ENCODE measurements around the gene KHDC1. TPM values are rescaled to one million over a fixed set of nuclear protein-coding genes. Genes with fewer than 3 reads are reported as not detected.

Gene KHDC1
- polyA plus RNA-seq, 1 donor from 2014 or later = 1.5 TPM

GRCh38 chr6:73248192-73248903 is 14.6 kb downstream of the KHDC1 start:
- no peaks in the 10 kb centered on the region for H4K20me1 ChIP-seq (ENCODE audit: insufficient read depth)
- H3F3A ChIP-seq (ENCODE audit: insufficient read depth, low read length, poor library complexity, severe bottlenecking) = no peaks in the 10 kb centered on the region

GRCh38 chr6:73242001-73242400 is 21.0 kb downstream of the KHDC1 start:
- Histone ChIP-seq H3K4me2 (ENCODE audit: low read length) (no peak overlapping the region), H2AFZ (ENCODE audit: low read depth, low read length) (no peak overlapping the region), H3K4me3 (ENCODE audit: low read length) (no peak overlapping the region), H3K27me3 (ENCODE audit: insufficient read depth, low read depth, low read length) (no peaks in the 10 kb centered on the region), H3K79me2 (replicated peaks; ENCODE audit: insufficient read depth, low read length) (no peaks in the 10 kb centered on the region), H4K20me1 (ENCODE audit: insufficient read depth) (no peaks in the 10 kb centered on the region), H3F3A (ENCODE audit: insufficient read depth, low read length, poor library complexity, severe bottlenecking) (no peaks in the 10 kb centered on the region), H3K9me3 (ENCODE audit: low read length) (no peaks in the 10 kb centered on the region), H3K9ac (ENCODE audit: low read length) (no peak overlapping the region), H3K36me3 (ENCODE audit: insufficient read depth, low read length) (no peaks in the 10 kb centered on the region), H3K9me2 (ENCODE audit: insufficient read depth, low read length) (no peaks in the 10 kb centered on the region), H3K27ac (ENCODE audit: low read length) (no peak overlapping the region)
- TF ChIP-seq SMC3 (conservative IDR thresholded peaks at IDR 0.05; ENCODE audit: poor library complexity) (no peak), TAF1 (IDR thresholded peaks at IDR 0.05; ENCODE audit: low read depth) (no peak)
- TF ChIP-seq, protein P1, sequence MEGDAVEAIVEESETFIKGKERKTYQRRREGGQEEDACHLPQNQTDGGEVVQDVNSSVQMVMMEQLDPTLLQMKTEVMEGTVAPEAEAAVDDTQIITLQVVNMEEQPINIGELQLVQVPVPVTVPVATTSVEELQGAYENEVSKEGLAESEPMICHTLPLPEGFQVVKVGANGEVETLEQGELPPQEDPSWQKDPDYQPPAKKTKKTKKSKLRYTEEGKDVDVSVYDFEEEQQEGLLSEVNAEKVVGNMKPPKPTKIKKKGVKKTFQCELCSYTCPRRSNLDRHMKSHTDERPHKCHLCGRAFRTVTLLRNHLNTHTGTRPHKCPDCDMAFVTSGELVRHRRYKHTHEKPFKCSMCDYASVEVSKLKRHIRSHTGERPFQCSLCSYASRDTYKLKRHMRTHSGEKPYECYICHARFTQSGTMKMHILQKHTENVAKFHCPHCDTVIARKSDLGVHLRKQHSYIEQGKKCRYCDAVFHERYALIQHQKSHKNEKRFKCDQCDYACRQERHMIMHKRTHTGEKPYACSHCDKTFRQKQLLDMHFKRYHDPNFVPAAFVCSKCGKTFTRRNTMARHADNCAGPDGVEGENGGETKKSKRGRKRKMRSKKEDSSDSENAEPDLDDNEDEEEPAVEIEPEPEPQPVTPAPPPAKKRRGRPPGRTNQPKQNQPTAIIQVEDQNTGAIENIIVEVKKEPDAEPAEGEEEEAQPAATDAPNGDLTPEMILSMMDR (IDR thresholded peaks at IDR 0.05; ENCODE audit: poor library complexity, severe bottlenecking) = no peak

More at GRCh38 chr6:73248192-73248903, 14.6 kb downstream of the KHDC1 start:
- TF ChIP-seq TAF1 (IDR thresholded peaks at IDR 0.05; ENCODE audit: low read depth) = no peak
- no peak overlapping the region for H3K4me2 ChIP-seq (ENCODE audit: low read length)
- H3K9ac ChIP-seq (ENCODE audit: low read length) = no peak overlapping the region
- no peaks in the 10 kb centered on the region for H3K27me3 ChIP-seq (ENCODE audit: insufficient read depth, low read depth, low read length)
- no peak overlapping the region for H3K27ac ChIP-seq (ENCODE audit: low read length)
- no peak overlapping the region for H3K4me3 ChIP-seq (ENCODE audit: low read length)
- H3K79me2 ChIP-seq (replicated peaks; ENCODE audit: insufficient read depth, low read length) = no peaks in the 10 kb centered on the region
- H3K36me3 ChIP-seq (ENCODE audit: insufficient read depth, low read length) = no peaks in the 10 kb centered on the region
- no peaks in the 10 kb centered on the region for H3K9me3 ChIP-seq (ENCODE audit: low read length)
- H2AFZ ChIP-seq (ENCODE audit: low read depth, low read length) = no peak overlapping the region
- H3K9me2 ChIP-seq (ENCODE audit: insufficient read depth, low read length) = no peaks in the 10 kb centered on the region

DNA sequence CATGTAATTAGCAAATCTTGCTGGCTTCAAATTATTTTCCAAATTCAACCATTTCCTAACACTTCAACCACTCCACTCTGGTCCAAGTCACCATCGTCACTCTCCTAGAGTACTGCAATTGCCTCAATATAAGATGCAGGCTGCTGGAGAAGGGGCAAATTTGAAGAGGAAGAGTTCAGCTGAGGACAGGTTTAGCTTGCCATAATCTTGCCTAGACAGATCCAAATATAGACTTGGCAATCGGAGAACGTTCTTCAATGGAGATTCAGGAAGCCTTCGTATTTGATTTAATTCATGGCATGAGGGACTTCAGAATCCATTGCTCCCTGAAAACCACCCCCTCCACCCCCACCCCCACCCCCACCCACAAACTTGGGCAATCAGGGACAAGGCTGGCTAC is 22.3 kb downstream of the KHDC1 start:
- H3K36me3 ChIP-seq (ENCODE audit: insufficient read depth, low read length) = no peaks in the 10 kb centered on the region
- no peak for TF ChIP-seq EZH2 (IDR thresholded peaks at IDR 0.05; ENCODE audit: borderline replicate concordance, insufficient read depth, low read length, poor library complexity, severe bottlenecking)
- TF ChIP-seq TAF1 (IDR thresholded peaks at IDR 0.05; ENCODE audit: low read depth) = no peak
- no peak for TF ChIP-seq SMC3 (conservative IDR thresholded peaks at IDR 0.05; ENCODE audit: poor library complexity)
- TF ChIP-seq MXI1 (conservative IDR thresholded peaks at IDR 0.05; ENCODE audit: poor library complexity, severe bottlenecking) = no peak
- TF ChIP-seq RAD21 (conservative IDR thresholded peaks at IDR 0.05) = no peak
- no peak for TF ChIP-seq EP300 (conservative IDR thresholded peaks at IDR 0.05; ENCODE audit: poor library complexity, severe bottlenecking)
- TF ChIP-seq, protein P2, sequence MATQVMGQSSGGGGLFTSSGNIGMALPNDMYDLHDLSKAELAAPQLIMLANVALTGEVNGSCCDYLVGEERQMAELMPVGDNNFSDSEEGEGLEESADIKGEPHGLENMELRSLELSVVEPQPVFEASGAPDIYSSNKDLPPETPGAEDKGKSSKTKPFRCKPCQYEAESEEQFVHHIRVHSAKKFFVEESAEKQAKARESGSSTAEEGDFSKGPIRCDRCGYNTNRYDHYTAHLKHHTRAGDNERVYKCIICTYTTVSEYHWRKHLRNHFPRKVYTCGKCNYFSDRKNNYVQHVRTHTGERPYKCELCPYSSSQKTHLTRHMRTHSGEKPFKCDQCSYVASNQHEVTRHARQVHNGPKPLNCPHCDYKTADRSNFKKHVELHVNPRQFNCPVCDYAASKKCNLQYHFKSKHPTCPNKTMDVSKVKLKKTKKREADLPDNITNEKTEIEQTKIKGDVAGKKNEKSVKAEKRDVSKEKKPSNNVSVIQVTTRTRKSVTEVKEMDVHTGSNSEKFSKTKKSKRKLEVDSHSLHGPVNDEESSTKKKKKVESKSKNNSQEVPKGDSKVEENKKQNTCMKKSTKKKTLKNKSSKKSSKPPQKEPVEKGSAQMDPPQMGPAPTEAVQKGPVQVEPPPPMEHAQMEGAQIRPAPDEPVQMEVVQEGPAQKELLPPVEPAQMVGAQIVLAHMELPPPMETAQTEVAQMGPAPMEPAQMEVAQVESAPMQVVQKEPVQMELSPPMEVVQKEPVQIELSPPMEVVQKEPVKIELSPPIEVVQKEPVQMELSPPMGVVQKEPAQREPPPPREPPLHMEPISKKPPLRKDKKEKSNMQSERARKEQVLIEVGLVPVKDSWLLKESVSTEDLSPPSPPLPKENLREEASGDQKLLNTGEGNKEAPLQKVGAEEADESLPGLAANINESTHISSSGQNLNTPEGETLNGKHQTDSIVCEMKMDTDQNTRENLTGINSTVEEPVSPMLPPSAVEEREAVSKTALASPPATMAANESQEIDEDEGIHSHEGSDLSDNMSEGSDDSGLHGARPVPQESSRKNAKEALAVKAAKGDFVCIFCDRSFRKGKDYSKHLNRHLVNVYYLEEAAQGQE (IDR thresholded peaks at IDR 0.05; ENCODE audit: borderline replicate concordance) = no peak
- no peak for TF ChIP-seq POLR2AphosphoS5 (IDR thresholded peaks at IDR 0.05)
- TF ChIP-seq, protein P1 (IDR thresholded peaks at IDR 0.05; ENCODE audit: poor library complexity, severe bottlenecking) = no peak
- no peaks in the 10 kb centered on the region for H3K27me3 ChIP-seq (ENCODE audit: insufficient read depth, low read depth, low read length)
- no peaks in the 10 kb centered on the region for H3K79me2 ChIP-seq (replicated peaks; ENCODE audit: insufficient read depth, low read length)
- H4K20me1 ChIP-seq (ENCODE audit: insufficient read depth) = no peaks in the 10 kb centered on the region
- no peak overlapping the region for H3K4me2 ChIP-seq (ENCODE audit: low read length)
- no peak overlapping the region for H2AFZ ChIP-seq (ENCODE audit: low read depth, low read length)
- H3F3A ChIP-seq (ENCODE audit: insufficient read depth, low read length, poor library complexity, severe bottlenecking) = no peaks in the 10 kb centered on the region
- no peak overlapping the region for H3K9ac ChIP-seq (ENCODE audit: low read length)
- no peaks in the 10 kb centered on the region for H3K9me2 ChIP-seq (ENCODE audit: insufficient read depth, low read length)
- H3K9me3 ChIP-seq (ENCODE audit: low read length) = no peaks in the 10 kb centered on the region
- H3K27ac ChIP-seq (ENCODE audit: low read length) = no peak overlapping the region
- H3K4me3 ChIP-seq (ENCODE audit: low read length) = no peak overlapping the region

Measured in neural cell (in vitro differentiated cells).